PC-3 (cell line): ENCODE results near the gene PTPN21. TPM values are rescaled to one million over a fixed set of nuclear protein-coding genes. Genes with fewer than 3 reads are reported as not detected.

Experiments
- ATAC-seq: fragments of 200-7000 bp; cut with Tn5 transposase; 2 replicates; pipeline ENCODE4 v1.9.1; 2020; ENCODE audit warnings: mild to moderate bottlenecking, moderate library complexity
- BruUV-seq: library from RNA; stranded (reverse); fragments of 400-500 nt; replicated peaks from 2 replicates; lab custom pipeline; 2021; lab: Mats Ljungman, UMichigan
- CTCF ChIA-PET: fragments of 300-600 bp; sonication (Branson Sonifier 250); formaldehyde crosslinking; loops from one replicate; lab custom pipeline; 2022; ENCODE audit warnings: antibody characterized with exemption; lab: Charles Lee
- POLR2A ChIA-PET: fragments of 300-600 bp; sonication (Branson Sonifier 250); formaldehyde crosslinking; loops from one replicate; lab custom pipeline; 2022; ENCODE audit warnings: antibody characterized with exemption; ENCODE audit not compliant: unreplicated experiment; lab: Charles Lee
- DNase-seq: peaks from one replicate; pipeline ENCODE4 v3.0.0-alpha.2; 2015
- H2AFZ ChIP-seq: fragments of 300-600 bp; sonication (generic); 2 replicates; pipeline ENCODE4 v1.6.0; 2016; ENCODE audit warnings: antibody characterized with exemption, low read length
- H3F3A ChIP-seq: fragments of 300-600 bp; sonication (generic); one replicate; pipeline ENCODE4 v1.6.0; 2017; ENCODE audit warnings: antibody characterized with exemption, low read length, control low read depth, mild to moderate bottlenecking; ENCODE audit not compliant: unreplicated experiment
- H3K27ac ChIP-seq: fragments of 300-600 bp; sonication (generic); 2 replicates; pipeline ENCODE4 v1.5.1; 2016; ENCODE audit warnings: mild to moderate bottlenecking, low read length
- H3K27me3 ChIP-seq: fragments of 300-600 bp; sonication (generic); 2 replicates; pipeline ENCODE4 v1.6.1; 2016; ENCODE audit warnings: low read length, mixed read lengths
- H3K36me3 ChIP-seq: fragments of 300-600 bp; sonication (generic); 2 replicates; pipeline ENCODE4 v1.6.1; 2016; ENCODE audit warnings: low read depth, mixed run types, low read length, mixed read lengths
- H3K4me1 ChIP-seq: fragments of 300-600 bp; sonication (generic); 2 replicates; pipeline ENCODE4 v1.5.1; 2016; ENCODE audit warnings: low read length; ENCODE audit not compliant: insufficient read depth
- H3K4me2 ChIP-seq: fragments of 300-600 bp; sonication (generic); 2 replicates; pipeline ENCODE4 v1.6.0; 2016; ENCODE audit warnings: low read length
- H3K4me3 ChIP-seq: fragments of 300-600 bp; sonication (generic); 2 replicates; pipeline ENCODE4 v1.5.1; 2016; ENCODE audit warnings: mild to moderate bottlenecking, low read length, mixed read lengths
- H3K79me2 ChIP-seq: fragments of 300-600 bp; sonication (generic); 2 replicates; pipeline ENCODE4 v1.6.1; 2017; ENCODE audit warnings: low read length, mixed read lengths
- H3K9ac ChIP-seq: fragments of 300-600 bp; sonication (generic); 2 replicates; pipeline ENCODE4 v1.6.0; 2016; ENCODE audit warnings: mild to moderate bottlenecking, low read length
- H3K9me2 ChIP-seq: fragments of 300-600 bp; sonication (generic); replicated peaks from 2 replicates; pipeline ENCODE4 v1.6.1; 2016; ENCODE audit warnings: mixed run types, low read length, mixed read lengths
- H3K9me3 ChIP-seq: fragments of 300-600 bp; sonication (generic); 2 replicates; pipeline ENCODE4 v1.6.1; 2016; ENCODE audit warnings: low read length, mixed read lengths
- H4K20me1 ChIP-seq: fragments of 300-600 bp; sonication (generic); 2 replicates; pipeline ENCODE4 v1.6.1; 2016; ENCODE audit warnings: low read length, mixed read lengths
- EZH2 ChIP-seq: fragments of 300-600 bp; sonication (generic); IDR thresholded peaks from one replicate; pipeline ENCODE4 v1.6.1; 2017; ENCODE audit warnings: antibody characterized with exemption, mild to moderate bottlenecking, low read length; ENCODE audit not compliant: unreplicated experiment
- EZH2phosphoT487 ChIP-seq: fragments of 300-600 bp; sonication (generic); IDR thresholded peaks from 2 replicates; pipeline ENCODE4 v1.6.1; 2018; ENCODE audit warnings: mild to moderate bottlenecking, antibody characterized with exemption, low read length, borderline replicate concordance
- intact Hi-C: fragments of 100-400 bp; cut with micrococcal nuclease; formaldehyde crosslinking; loops from 2 replicates; pipeline ENCODE4 v1.9.0; 2023
- total RNA-seq: library from RNA; depleted of rRNA; stranded (reverse); fragments of >200 nt; gene quantifications from 2 replicates; pipeline ENCODE4 v1.2.3, GENCODE V29; 2014
- TF ChIP-seq, protein P1 (sequence below): fragments of 300-600 bp; sonication (generic); conservative IDR thresholded peaks from 2 replicates; pipeline ENCODE4 v1.5.1; 2017; ENCODE audit warnings: antibody characterized with exemption, low read depth, mild to moderate bottlenecking, low read length

PTPN21 gene
- total RNA-seq, 1 experiment from 2014 or later: 6.3 TPM

- ATAC-seq: peak; percentile 52
- intact Hi-C loops: no loop called here
- BruUV-seq: no TSS peak
- Histone ChIP-seq H3K27ac (peak overlapping the region; percentile 72), H3K4me2 (peak overlapping the region; percentile 32), H3K79me2 (no peaks in the 10 kb centered on the region), H3K9me3 (no peaks in the 10 kb centered on the region), H3K4me3 (no peak overlapping the region), H3F3A (peaks cover 5% of the 10 kb centered on the region), H3K9me2 (no peaks in the 10 kb centered on the region), H3K4me1 (peaks cover 44% of the 10 kb centered on the region), H3K27me3 (no peaks in the 10 kb centered on the region), H3K36me3 (peaks cover 3% of the 10 kb centered on the region; the same call in 1 of the 2 replicates), H3K9ac (peak overlapping the region; percentile 29; the same call in 1 of the 2 replicates), H2AFZ (no peak overlapping the region), H4K20me1 (no peaks in the 10 kb centered on the region)
- CTCF ChIA-PET: no interaction called here
- DNase-seq: peak; percentile 82
- TF ChIP-seq EZH2 (no peak), EZH2phosphoT487 (no peak)
- TF ChIP-seq, protein P1, sequence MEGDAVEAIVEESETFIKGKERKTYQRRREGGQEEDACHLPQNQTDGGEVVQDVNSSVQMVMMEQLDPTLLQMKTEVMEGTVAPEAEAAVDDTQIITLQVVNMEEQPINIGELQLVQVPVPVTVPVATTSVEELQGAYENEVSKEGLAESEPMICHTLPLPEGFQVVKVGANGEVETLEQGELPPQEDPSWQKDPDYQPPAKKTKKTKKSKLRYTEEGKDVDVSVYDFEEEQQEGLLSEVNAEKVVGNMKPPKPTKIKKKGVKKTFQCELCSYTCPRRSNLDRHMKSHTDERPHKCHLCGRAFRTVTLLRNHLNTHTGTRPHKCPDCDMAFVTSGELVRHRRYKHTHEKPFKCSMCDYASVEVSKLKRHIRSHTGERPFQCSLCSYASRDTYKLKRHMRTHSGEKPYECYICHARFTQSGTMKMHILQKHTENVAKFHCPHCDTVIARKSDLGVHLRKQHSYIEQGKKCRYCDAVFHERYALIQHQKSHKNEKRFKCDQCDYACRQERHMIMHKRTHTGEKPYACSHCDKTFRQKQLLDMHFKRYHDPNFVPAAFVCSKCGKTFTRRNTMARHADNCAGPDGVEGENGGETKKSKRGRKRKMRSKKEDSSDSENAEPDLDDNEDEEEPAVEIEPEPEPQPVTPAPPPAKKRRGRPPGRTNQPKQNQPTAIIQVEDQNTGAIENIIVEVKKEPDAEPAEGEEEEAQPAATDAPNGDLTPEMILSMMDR: no peak
- POLR2A ChIA-PET: no interaction called here
These were observed 36.0 kb downstream of the PTPN21 start for GRCh38 chr14:88518592-88519512.

DNA sequence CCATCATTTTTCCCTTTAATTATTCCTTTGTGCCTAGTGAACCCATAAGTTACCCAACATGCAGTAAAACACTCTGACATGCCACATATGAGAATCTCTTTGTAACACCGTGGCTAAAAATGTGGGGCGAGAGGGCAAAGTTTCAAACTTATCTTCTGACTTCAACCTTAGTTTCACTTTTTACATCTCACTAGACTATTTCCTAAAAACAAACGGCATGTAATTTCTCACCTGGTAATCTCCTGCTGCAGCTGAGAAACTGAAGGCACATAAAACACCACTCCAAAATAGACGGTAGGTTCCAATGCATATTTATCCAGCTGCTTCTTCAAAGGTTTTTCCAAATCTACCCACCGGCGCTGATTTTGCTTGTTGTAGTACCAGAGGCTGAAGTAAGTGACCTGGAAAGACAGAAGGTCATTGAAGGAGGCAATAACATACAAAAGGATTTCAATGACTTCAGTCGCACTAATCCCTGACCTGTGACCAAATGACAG, 37.9 kb downstream of the PTPN21 start:
- ATAC-seq: no peak
- TF ChIP-seq, protein P1: no peak
- Histone ChIP-seq H3K4me3 (no peak overlapping the region), H3F3A (no peaks in the 10 kb centered on the region), H3K9me2 (no peaks in the 10 kb centered on the region), H3K27ac (no peak overlapping the region), H3K9ac (no peak overlapping the region), H3K9me3 (no peaks in the 10 kb centered on the region), H3K36me3 (0 out of 2 replicates have a peak, but pooled peaks cover 2% of the 10 kb centered on the region), H3K27me3 (no peaks in the 10 kb centered on the region), H3K4me1 (peaks cover 29% of the 10 kb centered on the region), H3K4me2 (no peak overlapping the region), H4K20me1 (no peaks in the 10 kb centered on the region), H2AFZ (no peak overlapping the region), H3K79me2 (no peaks in the 10 kb centered on the region)
- intact Hi-C loops: no loop called here
- no peak for DNase-seq
- POLR2A ChIA-PET: no interaction called here
- BruUV-seq: no TSS peak
- CTCF ChIA-PET: no interaction called here
